IMR-90 (cell line): Measurements from ENCODE around the gene NFIX.

ENCODE experiments used
- CTCF ChIP-seq: conservative IDR thresholded peaks from 2 replicates; pipeline ENCODE4 v1.5.1; 2012; ENCODE audit warnings: mild to moderate bottlenecking, low read depth, low read length, improper control_type of control experiment
- FOS ChIP-seq: fragments of 150-350 bp; IDR thresholded peaks from 2 replicates; pipeline ENCODE4 v1.6.1; 2016; ENCODE audit warnings: low read depth, low read length
- MXI1 ChIP-seq: IDR thresholded peaks from 2 replicates; pipeline ENCODE4 v1.6.1; 2012; ENCODE audit warnings: low read depth, mild to moderate bottlenecking, low read length, moderate library complexity, borderline replicate concordance
- POLR2A ChIP-seq: IDR thresholded peaks from 2 replicates; pipeline ENCODE4 v1.6.1; 2012; ENCODE audit warnings: mild to moderate bottlenecking, low read depth, low read length
- RAD21 ChIP-seq: IDR thresholded peaks from 2 replicates; pipeline ENCODE4 v1.6.1; 2012; ENCODE audit warnings: low read length, improper control_type of control experiment
- RCOR1 ChIP-seq: IDR thresholded peaks from 2 replicates; pipeline ENCODE4 v1.6.1; 2012; ENCODE audit warnings: mild to moderate bottlenecking, low read length, improper control_type of control experiment; ENCODE audit not compliant: insufficient replicate concordance
- USF2 ChIP-seq: fragments of 150-350 bp; IDR thresholded peaks from 2 replicates; pipeline ENCODE4 v1.6.1; 2017; ENCODE audit warnings: mild to moderate bottlenecking, antibody characterized with exemption, low read length, low read depth

- TF ChIP-seq MXI1 (no peak), RAD21 (no peak), CTCF (no peak), POLR2A (no peak), RCOR1 (no peak), FOS (no peak), USF2 (no peak)
Measured at GRCh38 chr19:13099073-13099999, 104.1 kb downstream of the NFIX start.
